Stimulated activated effector memory CD8-positive, alpha-beta T cell treated with anti-CD3 and anti-CD28 coated beads, Interleukin-12 subunit alpha, Interleukin-12 subunit beta, amount 100 ng/mL, for 72 hours (primary cell): ENCODE measurements around the gene DHRS12.

Experiments used
- ATAC-seq: fragments of 150-1000 bp; cut with Tn5 transposase; 2 replicates; pipeline ENCODE4 v1.10.0; 2021
- DNase-seq, 2 donors: peaks; one replicate each; pipeline ENCODE4 v3.0.0; 2021 to 2022; ENCODE audit warnings: low spot score in 2 of 2
- H3K27ac Mint-ChIP-seq: one replicate; pipeline ENCODE4 v1.8.0; 2022; ENCODE audit warnings: mild to moderate bottlenecking, mixed read lengths
- H3K36me3 Mint-ChIP-seq: one replicate; pipeline ENCODE4 v1.8.0; 2022; ENCODE audit warnings: mild to moderate bottlenecking, mixed read lengths
- H3K4me1 Mint-ChIP-seq: one replicate; pipeline ENCODE4 v1.8.0; 2022; ENCODE audit warnings: mixed read lengths
- H3K4me3 Mint-ChIP-seq: one replicate; pipeline ENCODE4 v1.8.0; 2022; ENCODE audit warnings: mild to moderate bottlenecking, mixed read lengths
- H3K9me3 Mint-ChIP-seq: one replicate; pipeline ENCODE4 v1.8.0; 2022; ENCODE audit warnings: mixed read lengths

The DHRS12 gene

GRCh38 chr13:51768976-51769375, 35.0 kb downstream of the DHRS12 start:
- H3K27ac Mint-ChIP-seq = no peak overlapping the region
- ATAC-seq = no peak
- H3K4me3 Mint-ChIP-seq = no peak overlapping the region
- H3K9me3 Mint-ChIP-seq = no peaks in the 10 kb centered on the region
- H3K36me3 Mint-ChIP-seq = peaks cover 23% of the 10 kb centered on the region
- peaks cover 17% of the 10 kb centered on the region for H3K4me1 Mint-ChIP-seq
- no peak for DNase-seq

GRCh38 chr13:51768378-51768921, 35.5 kb downstream of the DHRS12 start:
- Mint-ChIP-seq H3K9me3 (no peaks in the 10 kb centered on the region), H3K36me3 (peaks cover 24% of the 10 kb centered on the region), H3K4me3 (no peak overlapping the region), H3K4me1 (peaks cover 20% of the 10 kb centered on the region), H3K27ac (peak overlapping the region; percentile 32)
- no peak for DNase-seq
- no peak for ATAC-seq

GRCh38 chr13:51767100-51767499, 36.9 kb downstream of the DHRS12 start:
- no peak overlapping the region for H3K4me3 Mint-ChIP-seq
- no peak for ATAC-seq
- H3K9me3 Mint-ChIP-seq = no peaks in the 10 kb centered on the region
- H3K4me1 Mint-ChIP-seq = peaks cover 20% of the 10 kb centered on the region
- peak overlapping the region; percentile 85 for H3K27ac Mint-ChIP-seq
- no peak for DNase-seq
- peaks cover 18% of the 10 kb centered on the region for H3K36me3 Mint-ChIP-seq

DNA sequence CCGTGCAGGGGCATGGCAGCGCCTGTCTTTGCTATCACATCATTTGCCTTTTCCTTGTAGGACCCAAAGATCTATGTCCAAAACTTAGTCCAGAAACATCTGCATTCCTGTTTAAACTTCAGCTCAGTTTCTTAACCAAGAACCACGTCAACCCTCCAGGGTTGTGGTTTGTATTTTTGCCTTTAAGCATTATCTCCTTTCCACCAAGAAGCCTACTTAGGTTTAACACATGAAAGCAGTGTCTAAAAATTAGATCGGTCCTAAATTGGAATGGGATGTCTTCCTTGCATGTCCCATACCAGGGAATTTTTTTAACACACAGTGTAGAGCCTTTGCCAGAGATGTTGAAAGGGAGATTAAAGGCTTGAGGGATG, 38.8 kb downstream of the DHRS12 start:
- Mint-ChIP-seq H3K36me3 (peaks cover 26% of the 10 kb centered on the region), H3K4me3 (peak overlapping the region; percentile 73), H3K27ac (peak overlapping the region; percentile 85), H3K4me1 (peaks cover 20% of the 10 kb centered on the region), H3K9me3 (no peaks in the 10 kb centered on the region)
- no peak for DNase-seq
- no peak for ATAC-seq

DNA sequence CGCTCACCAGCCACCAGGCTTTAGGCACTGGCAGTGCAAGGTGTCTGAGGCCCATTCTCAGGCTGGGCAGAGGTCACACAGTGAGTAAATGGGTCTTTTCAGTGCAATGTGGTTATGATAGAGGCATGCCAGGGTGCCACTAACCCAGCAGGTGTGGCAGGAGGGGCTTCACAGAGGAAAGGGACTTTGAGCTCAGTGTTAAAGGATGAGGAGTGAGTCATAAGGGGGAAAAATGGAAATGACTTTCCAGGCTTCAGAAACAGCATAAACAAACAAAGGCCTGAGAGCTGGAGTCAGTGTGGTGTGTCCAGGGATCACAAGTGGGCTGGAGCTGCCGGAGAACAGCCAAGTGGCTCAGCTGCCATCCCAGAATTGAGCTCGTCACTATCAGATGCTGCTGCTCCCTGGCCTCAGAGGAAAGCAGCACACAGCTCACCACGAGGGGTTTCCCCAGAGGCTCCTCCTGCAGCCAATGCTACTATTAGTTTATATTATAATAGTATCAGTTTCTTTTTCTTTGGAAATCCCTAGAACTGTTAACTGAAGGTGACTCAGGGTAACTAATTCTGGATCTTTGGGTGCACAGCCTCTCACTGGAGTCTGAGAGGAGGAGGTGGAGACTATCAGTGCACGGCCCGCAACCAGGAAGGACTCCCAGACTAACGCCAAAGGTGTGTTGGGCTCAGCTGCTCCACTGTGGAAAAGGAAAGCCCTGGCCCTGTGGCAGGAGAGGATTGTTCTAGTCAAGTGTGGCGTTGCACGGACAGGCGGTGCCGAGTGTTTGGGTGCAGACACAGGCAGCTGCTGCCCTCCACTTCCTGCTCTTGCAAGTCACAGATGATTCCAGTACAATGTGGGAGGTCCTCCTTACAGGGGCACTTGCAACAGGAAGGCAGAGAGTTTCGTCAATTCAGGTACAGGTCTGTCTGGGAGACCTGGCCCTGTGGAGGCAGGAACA, 39.5 kb downstream of the DHRS12 start:
- DNase-seq (peak; percentile 19 to 69), ATAC-seq (peak; percentile 93)
- H3K36me3 Mint-ChIP-seq = peaks cover 30% of the 10 kb centered on the region
- H3K4me1 Mint-ChIP-seq = peaks cover 20% of the 10 kb centered on the region
- H3K4me3 Mint-ChIP-seq = peak overlapping the region; percentile 73
- H3K27ac Mint-ChIP-seq = peak overlapping the region; percentile 85
- H3K9me3 Mint-ChIP-seq = no peaks in the 10 kb centered on the region

DNA sequence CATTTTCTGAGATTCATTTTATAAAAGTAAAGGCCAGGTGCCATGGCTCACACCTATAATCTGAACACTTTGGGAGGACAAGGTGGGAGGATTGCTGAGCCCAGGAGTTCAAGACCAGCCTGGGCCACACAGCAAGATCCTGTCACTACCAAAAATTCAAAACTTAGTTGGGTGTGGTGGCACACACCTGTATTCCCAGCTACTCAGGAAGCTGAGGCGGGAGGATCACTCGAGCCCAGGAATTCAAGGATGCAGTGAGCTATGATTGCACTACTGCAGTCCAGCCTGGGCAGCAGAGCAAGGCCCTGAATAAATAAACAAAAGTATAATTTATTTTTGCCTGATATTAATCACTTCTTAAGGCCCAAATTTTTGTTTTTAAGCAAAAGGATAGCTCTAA, 40.5 kb downstream of the DHRS12 start:
- no peak for ATAC-seq
- H3K4me1 Mint-ChIP-seq = peaks cover 20% of the 10 kb centered on the region
- DNase-seq = no peak
- no peaks in the 10 kb centered on the region for H3K9me3 Mint-ChIP-seq
- H3K36me3 Mint-ChIP-seq = peaks cover 39% of the 10 kb centered on the region
- H3K27ac Mint-ChIP-seq = peak overlapping the region; percentile 50
- H3K4me3 Mint-ChIP-seq = no peak overlapping the region

DNA sequence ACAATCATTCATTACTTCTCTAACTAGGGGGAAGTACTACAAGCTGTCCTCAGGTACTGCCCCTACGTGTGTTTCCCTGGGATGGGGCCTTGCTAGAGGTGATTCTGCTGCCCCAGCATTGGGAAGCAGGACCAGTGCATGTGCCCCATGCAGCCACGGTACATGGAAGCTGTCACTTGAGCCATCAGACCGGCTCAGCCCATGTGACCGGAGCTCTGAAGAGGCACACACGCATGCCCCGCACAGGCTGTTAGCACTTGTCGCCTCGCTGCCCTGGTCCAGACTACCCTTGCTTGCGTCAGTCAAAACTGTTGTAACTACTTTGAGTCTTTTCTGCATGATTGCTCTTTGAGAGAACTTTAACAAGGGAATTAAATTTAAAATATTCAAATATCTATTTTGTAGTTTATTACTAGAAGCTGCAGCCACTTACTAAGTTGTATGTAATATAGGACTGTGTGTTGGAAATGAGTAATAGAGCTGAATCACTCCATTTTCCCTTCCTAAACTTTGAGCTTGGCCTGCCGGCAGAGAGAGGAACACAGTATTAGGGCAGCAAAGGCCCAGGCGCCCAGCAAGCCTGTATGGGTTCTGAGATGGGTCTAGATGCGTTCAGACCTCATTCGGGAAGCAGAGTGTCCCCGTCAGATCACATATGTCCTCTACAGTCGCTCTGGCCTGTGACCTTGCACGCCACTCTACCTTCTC, 42.2 kb downstream of the DHRS12 start:
- Mint-ChIP-seq H3K36me3 (peaks cover 42% of the 10 kb centered on the region), H3K4me1 (peaks cover 20% of the 10 kb centered on the region), H3K4me3 (no peak overlapping the region), H3K27ac (peak overlapping the region; percentile 18), H3K9me3 (no peaks in the 10 kb centered on the region)
- DNase-seq = no peak
- ATAC-seq = no peak

DNA sequence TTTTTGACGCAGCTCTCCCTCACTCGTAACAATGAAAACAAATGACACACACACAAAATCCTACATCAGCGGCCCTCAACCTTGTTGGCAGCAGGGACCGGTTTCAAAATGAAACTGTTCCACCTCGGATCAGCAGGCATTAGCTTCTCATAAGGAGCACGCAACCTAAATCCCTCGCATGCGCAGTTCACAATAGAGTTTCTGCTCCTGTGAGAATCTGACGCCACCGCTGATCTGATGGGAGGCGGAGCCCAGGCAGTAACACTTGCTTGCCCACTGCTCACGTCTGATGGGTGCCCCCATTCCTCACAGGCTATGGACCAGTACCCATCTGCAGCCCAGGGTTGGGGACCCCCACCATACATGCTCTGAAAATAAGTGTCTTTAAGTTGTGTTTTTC, 43.4 kb downstream of the DHRS12 start:
- peaks cover 19% of the 10 kb centered on the region for H3K4me1 Mint-ChIP-seq
- H3K27ac Mint-ChIP-seq = peak overlapping the region; percentile 58
- no peak overlapping the region for H3K4me3 Mint-ChIP-seq
- no peaks in the 10 kb centered on the region for H3K9me3 Mint-ChIP-seq
- H3K36me3 Mint-ChIP-seq = peaks cover 42% of the 10 kb centered on the region
- no peak for ATAC-seq
- no peak for DNase-seq

- H3K27ac Mint-ChIP-seq = no peak overlapping the region
These were observed 44.7 kb downstream of the DHRS12 start for GRCh38 chr13:51759240-51759639.

GRCh38 chr13:51758691-51759090, 45.3 kb downstream of the DHRS12 start:
- ATAC-seq (no peak), DNase-seq (no peak)
- Mint-ChIP-seq H3K27ac (no peak overlapping the region), H3K4me1 (no peaks in the 10 kb centered on the region), H3K4me3 (no peak overlapping the region), H3K36me3 (peaks cover 53% of the 10 kb centered on the region), H3K9me3 (no peaks in the 10 kb centered on the region)

More at GRCh38 chr13:51759240-51759639, 44.7 kb downstream of the DHRS12 start:
- ATAC-seq = no peak
- Mint-ChIP-seq H3K4me3 (no peak overlapping the region), H3K4me1 (peaks cover 5% of the 10 kb centered on the region), H3K9me3 (no peaks in the 10 kb centered on the region), H3K36me3 (peaks cover 53% of the 10 kb centered on the region)
- no peak for DNase-seq

DNA sequence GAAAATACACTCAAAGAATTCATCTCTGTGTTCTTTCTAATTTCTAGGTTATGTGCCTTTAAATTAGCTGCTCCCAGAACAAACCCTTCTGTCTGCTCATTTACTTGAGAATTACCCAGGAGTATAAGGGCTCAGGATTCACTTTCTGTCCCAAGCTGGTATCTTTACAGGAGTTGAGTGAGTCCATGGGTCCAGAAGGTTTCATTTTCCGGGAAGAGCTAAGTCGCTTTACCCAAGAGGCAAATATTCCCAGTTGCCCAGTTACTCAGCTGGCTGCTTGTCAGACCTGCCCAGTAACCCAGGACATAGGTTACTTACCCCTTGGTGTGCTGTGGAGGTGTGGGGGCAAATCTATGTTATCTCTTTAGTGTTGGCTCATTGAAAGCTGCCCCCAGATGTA, 47.3 kb downstream of the DHRS12 start:
- no peak overlapping the region for H3K27ac Mint-ChIP-seq
- H3K4me3 Mint-ChIP-seq = no peak overlapping the region
- H3K4me1 Mint-ChIP-seq = no peaks in the 10 kb centered on the region
- ATAC-seq (no peak), DNase-seq (no peak)
- H3K36me3 Mint-ChIP-seq = peaks cover 64% of the 10 kb centered on the region
- H3K9me3 Mint-ChIP-seq = no peaks in the 10 kb centered on the region

- Mint-ChIP-seq H3K9me3 (peaks cover 2% of the 10 kb centered on the region), H3K36me3 (peaks cover 39% of the 10 kb centered on the region), H3K4me3 (no peak overlapping the region), H3K4me1 (no peaks in the 10 kb centered on the region), H3K27ac (no peak overlapping the region)
- no peak for ATAC-seq
- DNase-seq = no peak
These were observed 56.2 kb downstream of the DHRS12 start for GRCh38 chr13:51747438-51748434.

- Mint-ChIP-seq H3K4me1 (no peaks in the 10 kb centered on the region), H3K9me3 (peaks cover 2% of the 10 kb centered on the region), H3K36me3 (peaks cover 33% of the 10 kb centered on the region), H3K27ac (no peak overlapping the region), H3K4me3 (no peak overlapping the region)
- ATAC-seq = no peak
- no peak for DNase-seq
These were observed 57.2 kb downstream of the DHRS12 start for GRCh38 chr13:51746802-51747201.

GRCh38 chr13:51745243-51745642, 58.7 kb downstream of the DHRS12 start:
- DNase-seq = peak in 1 of 2 donors; percentile 8
- Mint-ChIP-seq H3K4me3 (no peak overlapping the region), H3K36me3 (peaks cover 34% of the 10 kb centered on the region)

More at GRCh38 chr13:51745243-51745642, 58.7 kb downstream of the DHRS12 start:
- H3K4me1 Mint-ChIP-seq = peaks cover 8% of the 10 kb centered on the region
- no peak overlapping the region for H3K27ac Mint-ChIP-seq
- ATAC-seq = no peak
- H3K9me3 Mint-ChIP-seq = peaks cover 2% of the 10 kb centered on the region
